ENCODE measurements around the gene MBL2. TPM values are rescaled to one million over a fixed set of nuclear protein-coding genes. Genes with fewer than 3 reads are reported as not detected.
A peak's percentile ranks its signal among the peaks of the same experiment; 100 is the strongest.

The MBL2 gene
- total RNA-seq, result not detected
- polyA plus RNA-seq (ENCODE audit: insufficient read depth, low read depth, low replicate concordance), result not detected
- long read RNA-seq, donor 1, result 0 reads
- long read RNA-seq, donor 2, result 0 reads
- long read RNA-seq, donor 3, result 0 reads
- long read RNA-seq, donor 4, result 0 reads
- long read RNA-seq, donor 5, result 0 reads
- long read RNA-seq, donor 6, result 0 reads
- long read RNA-seq, donor 7, result 0 reads
- long read RNA-seq, donor 8, result 0 reads
- long read RNA-seq, donor 9, result 0 reads
- long read RNA-seq, donor 10, result 0 reads

GRCh38 chr10:52772623-52773022 lies at the start of gene MBL2:
TSS of gene MBL2 (minus strand) at chr10:52772784. CDS start at chr10:52771635, 1,149 bp downstream.
- Histone ChIP-seq H3K4me1 (ENCODE audit: control insufficient read depth in 2 of 3, insufficient read depth in 2 of 3, low read depth in 1 of 3, low read length in 3 of 3) (no peaks in the 10 kb centered on the region), H3K27ac (ENCODE audit: low read depth in 2 of 2, low read length in 2 of 2) (no peak within 1 kb of the TSS), H3K36me3 (ENCODE audit: control insufficient read depth in 2 of 3, insufficient read depth in 3 of 3, low read length in 3 of 3) (no peaks in the 10 kb centered on the region), H3K4me3 (ENCODE audit: low read length in 3 of 3) (no peak within 1 kb of the TSS), H3K27me3 (ENCODE audit: control insufficient read depth, insufficient read depth, low read length) (no peaks in the 10 kb centered on the region), H3K9ac (ENCODE audit: low read length in 3 of 3) (no peak within 1 kb of the TSS), H3K9me3 (ENCODE audit: control insufficient read depth in 2 of 3, insufficient read depth in 1 of 3, low read length in 3 of 3) (no peaks in the 10 kb centered on the region)
- DNase-seq (no peak), FAIRE-seq (no peak)
- TF ChIP-seq, protein P1, sequence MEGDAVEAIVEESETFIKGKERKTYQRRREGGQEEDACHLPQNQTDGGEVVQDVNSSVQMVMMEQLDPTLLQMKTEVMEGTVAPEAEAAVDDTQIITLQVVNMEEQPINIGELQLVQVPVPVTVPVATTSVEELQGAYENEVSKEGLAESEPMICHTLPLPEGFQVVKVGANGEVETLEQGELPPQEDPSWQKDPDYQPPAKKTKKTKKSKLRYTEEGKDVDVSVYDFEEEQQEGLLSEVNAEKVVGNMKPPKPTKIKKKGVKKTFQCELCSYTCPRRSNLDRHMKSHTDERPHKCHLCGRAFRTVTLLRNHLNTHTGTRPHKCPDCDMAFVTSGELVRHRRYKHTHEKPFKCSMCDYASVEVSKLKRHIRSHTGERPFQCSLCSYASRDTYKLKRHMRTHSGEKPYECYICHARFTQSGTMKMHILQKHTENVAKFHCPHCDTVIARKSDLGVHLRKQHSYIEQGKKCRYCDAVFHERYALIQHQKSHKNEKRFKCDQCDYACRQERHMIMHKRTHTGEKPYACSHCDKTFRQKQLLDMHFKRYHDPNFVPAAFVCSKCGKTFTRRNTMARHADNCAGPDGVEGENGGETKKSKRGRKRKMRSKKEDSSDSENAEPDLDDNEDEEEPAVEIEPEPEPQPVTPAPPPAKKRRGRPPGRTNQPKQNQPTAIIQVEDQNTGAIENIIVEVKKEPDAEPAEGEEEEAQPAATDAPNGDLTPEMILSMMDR (IDR thresholded peaks at IDR 0.05; ENCODE audit: borderline replicate concordance, extremely low read depth, insufficient read depth), result no peak
- intact Hi-C loops (cut with DNase I), result no loop called here

- H3K27ac ChIP-seq (ENCODE audit: low read depth in 2 of 2, low read length in 2 of 2), result no peak overlapping the region
- no peaks in the 10 kb centered on the region for H3K4me1 ChIP-seq (ENCODE audit: control insufficient read depth in 2 of 3, insufficient read depth in 2 of 3, low read depth in 1 of 3, low read length in 3 of 3)
- no peak for FAIRE-seq
- no peak overlapping the region for H3K4me3 ChIP-seq (ENCODE audit: low read length in 3 of 3)
- no peaks in the 10 kb centered on the region for H3K9me3 ChIP-seq (ENCODE audit: control insufficient read depth in 2 of 3, insufficient read depth in 1 of 3, low read length in 3 of 3)
- H3K9ac ChIP-seq (ENCODE audit: low read length in 3 of 3), result no peak overlapping the region
- intact Hi-C loops (cut with DNase I), result no loop called here
- no peaks in the 10 kb centered on the region for H3K36me3 ChIP-seq (ENCODE audit: control insufficient read depth in 2 of 3, insufficient read depth in 3 of 3, low read length in 3 of 3)
- TF ChIP-seq, protein P1 (IDR thresholded peaks at IDR 0.05; ENCODE audit: borderline replicate concordance, extremely low read depth, insufficient read depth), result no peak
- no peak for DNase-seq
- no peaks in the 10 kb centered on the region for H3K27me3 ChIP-seq (ENCODE audit: control insufficient read depth, insufficient read depth, low read length)
These were observed 47.7 kb upstream of the MBL2 start for GRCh38 chr10:52820309-52820708.

GRCh38 chr10:52818019-52818418 lies 45.4 kb upstream of the MBL2 start:
- H3K27me3 ChIP-seq (ENCODE audit: control insufficient read depth, insufficient read depth, low read length), result no peaks in the 10 kb centered on the region
- no peaks in the 10 kb centered on the region for H3K4me1 ChIP-seq (ENCODE audit: control insufficient read depth in 2 of 3, insufficient read depth in 2 of 3, low read depth in 1 of 3, low read length in 3 of 3)
- no peak overlapping the region for H3K4me3 ChIP-seq (ENCODE audit: low read length in 3 of 3)
- H3K27ac ChIP-seq (ENCODE audit: low read depth in 2 of 2, low read length in 2 of 2), result no peak overlapping the region
- H3K9me3 ChIP-seq (ENCODE audit: control insufficient read depth in 2 of 3, insufficient read depth in 1 of 3, low read length in 3 of 3), result no peaks in the 10 kb centered on the region
- no peaks in the 10 kb centered on the region for H3K36me3 ChIP-seq (ENCODE audit: control insufficient read depth in 2 of 3, insufficient read depth in 3 of 3, low read length in 3 of 3)
- TF ChIP-seq, protein P1 (IDR thresholded peaks at IDR 0.05; ENCODE audit: borderline replicate concordance, extremely low read depth, insufficient read depth), result peak; percentile 26
- peak in 3 of 5 donors; percentile 15 to 71 (median 68) for DNase-seq
- FAIRE-seq, result no peak
- H3K9ac ChIP-seq (ENCODE audit: low read length in 3 of 3), result no peak overlapping the region
- intact Hi-C loops (cut with DNase I), result no loop called here
